A549 (cell line): ENCODE results near the gene STPG4.

Source experiments
- BHLHE40 ChIP-seq: IDR thresholded peaks from 2 replicates; pipeline ENCODE4 v1.6.1; 2012; ENCODE audit warnings: low read depth, low read length, inconsistent platforms
- TF ChIP-seq, protein P1 (sequence below): fragments of >200 bp; sonication (Bioruptor Twin); formaldehyde crosslinking; IDR thresholded peaks from 3 replicates; pipeline ENCODE4 v1.5.1; 2016
- TF ChIP-seq, protein P2 (sequence below): fragments of >200 bp; sonication (Bioruptor Twin); formaldehyde crosslinking; IDR thresholded peaks from 3 replicates; pipeline ENCODE4 v1.6.1; 2016
- TF ChIP-seq, protein P3 (sequence below): IDR thresholded peaks from 2 replicates; pipeline ENCODE4 v1.6.1; 2012

DNA sequence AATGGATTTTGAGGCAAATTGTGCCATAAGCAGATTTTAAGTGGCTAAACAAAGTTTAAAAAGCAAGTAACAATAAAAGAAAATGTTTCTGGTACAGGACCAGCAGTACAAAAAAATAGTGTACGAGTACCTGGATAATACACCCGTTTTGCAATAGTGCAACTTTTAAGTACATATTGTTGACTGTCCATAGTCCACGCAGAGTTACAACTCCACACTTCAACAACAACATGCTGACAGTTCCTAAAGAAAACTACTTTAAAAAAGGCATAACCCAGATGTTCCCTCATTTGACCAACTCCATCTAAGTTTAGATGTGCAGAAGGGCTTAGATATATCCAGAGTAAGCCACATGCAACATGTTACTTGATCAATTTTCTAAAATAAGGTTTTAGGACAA lies 5.1 kb upstream of the STPG4 start:
- TF ChIP-seq, protein P1, sequence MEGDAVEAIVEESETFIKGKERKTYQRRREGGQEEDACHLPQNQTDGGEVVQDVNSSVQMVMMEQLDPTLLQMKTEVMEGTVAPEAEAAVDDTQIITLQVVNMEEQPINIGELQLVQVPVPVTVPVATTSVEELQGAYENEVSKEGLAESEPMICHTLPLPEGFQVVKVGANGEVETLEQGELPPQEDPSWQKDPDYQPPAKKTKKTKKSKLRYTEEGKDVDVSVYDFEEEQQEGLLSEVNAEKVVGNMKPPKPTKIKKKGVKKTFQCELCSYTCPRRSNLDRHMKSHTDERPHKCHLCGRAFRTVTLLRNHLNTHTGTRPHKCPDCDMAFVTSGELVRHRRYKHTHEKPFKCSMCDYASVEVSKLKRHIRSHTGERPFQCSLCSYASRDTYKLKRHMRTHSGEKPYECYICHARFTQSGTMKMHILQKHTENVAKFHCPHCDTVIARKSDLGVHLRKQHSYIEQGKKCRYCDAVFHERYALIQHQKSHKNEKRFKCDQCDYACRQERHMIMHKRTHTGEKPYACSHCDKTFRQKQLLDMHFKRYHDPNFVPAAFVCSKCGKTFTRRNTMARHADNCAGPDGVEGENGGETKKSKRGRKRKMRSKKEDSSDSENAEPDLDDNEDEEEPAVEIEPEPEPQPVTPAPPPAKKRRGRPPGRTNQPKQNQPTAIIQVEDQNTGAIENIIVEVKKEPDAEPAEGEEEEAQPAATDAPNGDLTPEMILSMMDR, result no peak
- TF ChIP-seq, protein P2, sequence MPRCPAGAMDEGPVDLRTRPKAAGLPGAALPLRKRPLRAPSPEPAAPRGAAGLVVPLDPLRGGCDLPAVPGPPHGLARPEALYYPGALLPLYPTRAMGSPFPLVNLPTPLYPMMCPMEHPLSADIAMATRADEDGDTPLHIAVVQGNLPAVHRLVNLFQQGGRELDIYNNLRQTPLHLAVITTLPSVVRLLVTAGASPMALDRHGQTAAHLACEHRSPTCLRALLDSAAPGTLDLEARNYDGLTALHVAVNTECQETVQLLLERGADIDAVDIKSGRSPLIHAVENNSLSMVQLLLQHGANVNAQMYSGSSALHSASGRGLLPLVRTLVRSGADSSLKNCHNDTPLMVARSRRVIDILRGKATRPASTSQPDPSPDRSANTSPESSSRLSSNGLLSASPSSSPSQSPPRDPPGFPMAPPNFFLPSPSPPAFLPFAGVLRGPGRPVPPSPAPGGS, result no peak
- no peak for TF ChIP-seq BHLHE40
- TF ChIP-seq, protein P3, sequence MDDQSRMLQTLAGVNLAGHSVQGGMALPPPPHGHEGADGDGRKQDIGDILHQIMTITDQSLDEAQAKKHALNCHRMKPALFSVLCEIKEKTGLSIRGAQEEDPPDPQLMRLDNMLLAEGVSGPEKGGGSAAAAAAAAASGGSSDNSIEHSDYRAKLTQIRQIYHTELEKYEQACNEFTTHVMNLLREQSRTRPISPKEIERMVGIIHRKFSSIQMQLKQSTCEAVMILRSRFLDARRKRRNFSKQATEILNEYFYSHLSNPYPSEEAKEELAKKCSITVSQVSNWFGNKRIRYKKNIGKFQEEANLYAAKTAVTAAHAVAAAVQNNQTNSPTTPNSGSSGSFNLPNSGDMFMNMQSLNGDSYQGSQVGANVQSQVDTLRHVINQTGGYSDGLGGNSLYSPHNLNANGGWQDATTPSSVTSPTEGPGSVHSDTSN, result no peak
